ENCODE measurements around the gene VPS13D.

The VPS13D gene

GRCh38 chr1:12327566-12327965, 97.7 kb downstream of the VPS13D start:
- Histone ChIP-seq H3K4me1 (ENCODE audit: control insufficient read depth in 1 of 2, insufficient read depth in 1 of 2, low read depth in 1 of 2, low read length in 1 of 2) (no peaks in the 10 kb centered on the region), H3K27me3 (no peaks in the 10 kb centered on the region), H3K9me3 (no peaks in the 10 kb centered on the region), H3K4me3 (ENCODE audit: low read depth in 1 of 2, low read length in 1 of 2) (no peak overlapping the region), H3K36me3 (peaks cover 81% of the 10 kb centered on the region), H3K27ac (no peak overlapping the region)
- no peak for TF ChIP-seq CTCF (IDR thresholded peaks at IDR 0.05)

GRCh38 chr1:12333036-12333785, 103.4 kb downstream of the VPS13D start:
- peaks cover 97% of the 10 kb centered on the region for H3K36me3 ChIP-seq
- no peaks in the 10 kb centered on the region for H3K9me3 ChIP-seq
- H3K27me3 ChIP-seq, result no peaks in the 10 kb centered on the region
- TF ChIP-seq CTCF (IDR thresholded peaks at IDR 0.05), result no peak
- H3K27ac ChIP-seq, result no peak overlapping the region
- no peaks in the 10 kb centered on the region for H3K4me1 ChIP-seq (ENCODE audit: control insufficient read depth in 1 of 2, insufficient read depth in 1 of 2, low read depth in 1 of 2, low read length in 1 of 2)
- no peak overlapping the region for H3K4me3 ChIP-seq (ENCODE audit: low read depth in 1 of 2, low read length in 1 of 2)

- no peaks in the 10 kb centered on the region for H3K27me3 ChIP-seq
- H3K36me3 ChIP-seq, result peaks cover 82% of the 10 kb centered on the region
- no peaks in the 10 kb centered on the region for H3K9me3 ChIP-seq
- H3K27ac ChIP-seq, result no peak overlapping the region
- TF ChIP-seq CTCF (IDR thresholded peaks at IDR 0.05), result no peak
- H3K4me3 ChIP-seq (ENCODE audit: low read depth in 1 of 2, low read length in 1 of 2), result no peak overlapping the region
- no peaks in the 10 kb centered on the region for H3K4me1 ChIP-seq (ENCODE audit: control insufficient read depth in 1 of 2, insufficient read depth in 1 of 2, low read depth in 1 of 2, low read length in 1 of 2)
Measured at GRCh38 chr1:12335815-12336214, 106.0 kb downstream of the VPS13D start.

GRCh38 chr1:12336413-12336812, 106.6 kb downstream of the VPS13D start:
- H3K4me3 ChIP-seq (ENCODE audit: low read depth in 1 of 2, low read length in 1 of 2), result no peak overlapping the region
- H3K9me3 ChIP-seq, result no peaks in the 10 kb centered on the region
- H3K4me1 ChIP-seq (ENCODE audit: control insufficient read depth in 1 of 2, insufficient read depth in 1 of 2, low read depth in 1 of 2, low read length in 1 of 2), result no peaks in the 10 kb centered on the region
- no peak for TF ChIP-seq CTCF (IDR thresholded peaks at IDR 0.05)
- no peaks in the 10 kb centered on the region for H3K27me3 ChIP-seq
- no peak overlapping the region for H3K27ac ChIP-seq
- H3K36me3 ChIP-seq, result peaks cover 76% of the 10 kb centered on the region

- no peaks in the 10 kb centered on the region for H3K4me1 ChIP-seq (ENCODE audit: control insufficient read depth in 1 of 2, insufficient read depth in 1 of 2, low read depth in 1 of 2, low read length in 1 of 2)
- no peak overlapping the region for H3K4me3 ChIP-seq (ENCODE audit: low read depth in 1 of 2, low read length in 1 of 2)
- H3K36me3 ChIP-seq, result peaks cover 76% of the 10 kb centered on the region
- no peak for TF ChIP-seq CTCF (IDR thresholded peaks at IDR 0.05)
- H3K27ac ChIP-seq, result no peak overlapping the region
- H3K27me3 ChIP-seq, result no peaks in the 10 kb centered on the region
- no peaks in the 10 kb centered on the region for H3K9me3 ChIP-seq
Measured at GRCh38 chr1:12338017-12338416, 108.2 kb downstream of the VPS13D start.
